GM21619 (cell line): Measurements from ENCODE around the gene PKNOX2.

ENCODE experiments used
- ATAC-seq: cut with Tn5 transposase; IDR thresholded peaks from one replicate; pipeline ENCODE4 v1.9.1; 2021; ENCODE audit not compliant: unreplicated experiment

Gene PKNOX2

DNA sequence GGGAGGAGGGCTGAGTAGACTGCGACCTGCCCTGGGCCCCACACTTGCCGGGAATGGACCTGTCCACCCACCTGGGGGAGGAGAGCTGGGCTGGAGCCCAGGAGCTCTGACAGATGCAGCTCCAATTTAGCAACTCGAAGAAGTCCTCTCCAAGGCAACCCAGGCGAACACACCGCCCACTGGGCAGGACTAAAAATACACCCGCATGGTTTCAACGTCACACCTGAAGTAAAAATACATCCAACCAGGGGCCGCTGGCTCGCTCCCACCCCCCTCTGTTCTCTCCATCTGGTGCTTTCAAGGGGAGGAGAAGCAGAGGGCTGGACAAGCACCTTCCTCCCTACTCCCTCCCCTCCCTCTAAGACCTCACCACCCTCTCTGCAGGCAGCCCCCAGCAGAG, 211.6 kb downstream of the PKNOX2 start:
- no peak for ATAC-seq

DNA sequence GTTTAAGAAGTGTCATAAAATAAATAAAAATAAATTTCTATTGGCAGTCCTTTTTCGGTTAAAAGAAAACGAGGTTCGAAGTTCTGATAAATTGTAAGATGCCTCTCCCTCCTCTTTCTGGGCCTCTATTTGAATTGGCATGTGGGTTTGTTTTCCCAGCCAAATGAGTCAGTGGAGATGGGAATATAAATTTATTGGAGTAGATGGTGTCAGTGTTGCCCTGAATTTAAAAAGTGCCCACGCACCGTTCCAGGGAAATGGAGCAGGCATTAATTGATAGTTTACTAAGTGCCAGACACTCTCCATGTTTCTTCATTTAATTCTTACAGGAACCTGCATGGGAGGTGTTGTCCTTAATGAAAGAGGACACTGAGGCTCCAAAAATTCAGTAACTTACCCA, 212.3 kb downstream of the PKNOX2 start:
- no peak for ATAC-seq

DNA sequence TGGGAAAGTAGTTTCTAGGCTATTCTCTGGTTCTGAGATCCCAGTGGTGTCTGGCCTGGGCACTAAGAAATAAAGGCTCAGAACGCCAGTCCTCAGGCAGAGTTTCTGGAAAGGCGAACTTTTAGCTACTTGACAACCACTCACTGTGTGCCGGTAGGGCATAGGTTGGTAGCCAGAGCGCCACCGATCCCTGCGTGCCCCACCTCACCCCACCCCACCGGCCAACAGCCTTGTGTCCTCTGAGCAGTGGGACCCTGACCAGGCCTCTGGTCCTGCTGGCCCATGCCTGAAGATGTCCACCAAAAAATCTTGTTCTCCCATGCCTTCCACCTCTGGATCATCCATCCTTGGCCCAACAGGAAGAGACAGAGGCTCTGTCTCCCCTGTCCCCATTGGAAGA, 213.5 kb downstream of the PKNOX2 start:
- ATAC-seq: no peak

DNA sequence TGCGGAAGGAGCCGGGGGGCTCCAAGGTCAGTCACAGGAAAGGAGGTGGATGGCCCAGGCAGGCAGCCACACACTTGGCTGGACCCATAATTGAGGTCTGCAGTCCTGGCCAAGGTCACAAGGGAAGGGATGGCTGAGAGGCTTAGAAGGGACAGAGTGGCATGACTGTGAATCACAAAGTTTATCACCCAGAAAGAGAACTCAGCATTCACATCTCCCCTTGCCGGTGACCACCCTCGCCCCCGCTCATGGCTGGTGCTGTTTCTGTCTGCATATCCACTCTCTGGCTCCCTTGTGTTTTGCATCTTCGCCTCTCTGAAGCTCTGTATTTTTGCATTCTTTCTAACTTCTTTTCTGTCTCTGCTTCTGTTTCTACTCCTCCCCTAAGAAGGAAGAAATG, 214.0 kb downstream of the PKNOX2 start:
- no peak for ATAC-seq

DNA sequence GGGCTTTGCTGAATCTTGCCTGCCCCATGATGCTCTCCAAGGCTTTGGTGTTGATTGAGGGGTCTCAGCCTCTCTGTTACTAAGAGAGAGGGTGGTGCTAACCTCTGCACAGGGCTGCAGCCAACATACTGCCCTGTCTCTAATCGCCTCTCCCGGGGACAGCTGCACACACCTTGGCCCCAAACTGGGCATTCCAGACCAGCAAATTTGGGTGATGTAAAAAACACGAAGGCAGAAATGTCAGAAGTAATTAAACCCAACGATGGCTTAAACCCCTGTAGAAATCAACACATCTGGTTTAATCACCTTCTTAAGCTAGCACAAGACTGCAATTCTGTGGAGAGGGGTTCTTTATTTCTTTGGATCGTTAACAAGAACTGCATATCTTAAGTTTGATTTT, 215.0 kb downstream of the PKNOX2 start:
- no peak for ATAC-seq

DNA sequence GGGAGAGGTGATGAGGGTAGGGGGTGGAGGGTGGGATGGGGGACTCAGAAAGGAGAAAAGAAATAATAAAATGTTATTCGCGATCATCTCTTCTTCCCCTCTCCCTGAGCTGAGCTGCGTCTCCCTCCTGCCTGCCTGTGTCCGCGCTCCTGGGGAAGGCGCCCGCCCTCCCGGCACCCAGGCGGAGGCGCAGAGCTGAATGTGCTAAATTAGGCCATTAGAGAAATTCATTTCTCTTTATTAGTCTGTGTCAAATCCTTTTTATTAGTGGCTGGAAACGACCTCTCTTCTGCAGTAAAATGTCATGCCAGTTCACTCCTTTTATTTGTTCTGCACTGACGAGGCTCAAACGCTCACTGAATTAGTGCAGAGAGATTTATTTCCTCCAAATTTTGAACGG, 215.4 kb downstream of the PKNOX2 start:
- ATAC-seq: no peak

DNA sequence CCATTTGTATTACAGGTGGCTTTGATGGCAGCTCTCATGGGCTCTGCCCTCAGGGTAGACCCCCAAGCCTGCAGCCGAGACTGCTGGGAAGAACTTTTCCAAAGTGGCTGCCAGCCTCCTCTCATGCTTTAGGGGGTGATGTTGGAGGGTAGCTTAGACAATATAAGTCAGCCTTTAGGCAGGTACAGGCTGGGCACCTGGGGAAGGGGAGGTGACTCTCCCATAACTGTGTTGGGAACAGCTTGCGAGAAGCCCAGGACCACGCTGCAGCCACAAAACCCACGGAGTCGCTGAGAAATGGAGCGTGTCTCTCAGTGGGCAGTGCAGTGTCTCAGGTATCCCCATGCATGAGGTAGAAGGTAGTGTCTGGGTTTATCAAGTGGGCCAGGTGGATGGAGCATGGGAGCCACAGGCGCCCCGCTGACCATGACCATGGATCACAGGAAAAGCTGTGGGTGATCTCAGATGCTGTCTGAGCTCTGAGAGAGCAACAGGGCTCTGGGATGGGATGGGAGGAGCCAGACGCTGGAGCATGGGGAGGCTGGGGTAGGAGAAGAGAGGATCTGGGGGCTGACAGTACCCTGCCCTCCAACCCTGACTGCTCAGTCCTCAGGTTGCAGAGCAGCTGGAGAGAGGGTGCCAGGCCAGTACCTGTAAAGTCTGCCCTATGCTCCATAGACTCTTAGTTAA, 216.3 kb downstream of the PKNOX2 start:
- ATAC-seq: no peak

DNA sequence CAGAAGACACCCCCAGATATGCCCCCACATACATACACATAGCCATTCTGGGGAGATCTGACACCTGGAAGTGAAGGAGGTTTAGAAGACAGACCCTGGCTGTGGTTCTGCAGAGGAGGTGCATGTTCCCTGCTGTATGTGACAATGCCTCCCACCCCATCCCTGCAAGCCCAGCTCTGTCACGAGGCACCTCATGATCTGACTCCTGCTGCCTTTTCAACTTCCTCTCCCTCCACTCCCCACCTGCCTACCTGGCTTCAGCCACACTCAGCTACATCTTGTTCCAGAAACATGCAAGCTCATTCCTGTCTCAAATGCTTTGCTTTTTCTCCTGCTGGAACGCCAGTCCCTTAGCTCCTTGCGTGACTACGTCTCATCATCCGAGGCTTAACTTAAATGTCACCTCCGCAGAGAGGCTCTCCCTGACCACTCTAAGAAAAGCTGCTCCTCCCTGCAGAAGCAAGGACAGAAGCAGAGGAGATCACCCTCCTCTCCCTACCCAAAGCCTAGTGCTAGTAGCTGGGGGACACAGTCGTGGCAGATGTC, 217.0 kb downstream of the PKNOX2 start:
- no peak for ATAC-seq

DNA sequence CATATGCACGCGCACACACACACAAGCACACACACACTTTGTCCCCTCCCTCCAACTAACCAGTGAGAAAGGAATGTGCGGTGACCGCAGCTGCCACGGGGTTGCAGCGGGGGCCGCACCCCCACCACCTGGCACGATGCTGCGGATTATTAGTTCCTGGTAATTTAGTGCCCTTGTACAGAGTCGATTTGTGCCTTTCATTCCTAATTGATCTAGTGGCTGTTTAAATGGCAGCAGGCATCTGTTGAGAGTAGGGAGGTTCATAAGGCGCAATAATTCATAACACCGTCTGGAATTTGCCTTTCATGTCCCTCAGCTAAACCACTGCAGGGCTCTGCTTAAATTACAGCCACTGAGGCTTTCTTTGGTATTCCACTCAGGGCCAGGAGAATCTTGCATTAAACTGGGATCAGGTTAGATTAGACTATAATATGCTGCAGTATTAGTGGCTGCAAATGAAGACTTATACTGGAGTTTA, 217.8 kb downstream of the PKNOX2 start:
- no peak for ATAC-seq

DNA sequence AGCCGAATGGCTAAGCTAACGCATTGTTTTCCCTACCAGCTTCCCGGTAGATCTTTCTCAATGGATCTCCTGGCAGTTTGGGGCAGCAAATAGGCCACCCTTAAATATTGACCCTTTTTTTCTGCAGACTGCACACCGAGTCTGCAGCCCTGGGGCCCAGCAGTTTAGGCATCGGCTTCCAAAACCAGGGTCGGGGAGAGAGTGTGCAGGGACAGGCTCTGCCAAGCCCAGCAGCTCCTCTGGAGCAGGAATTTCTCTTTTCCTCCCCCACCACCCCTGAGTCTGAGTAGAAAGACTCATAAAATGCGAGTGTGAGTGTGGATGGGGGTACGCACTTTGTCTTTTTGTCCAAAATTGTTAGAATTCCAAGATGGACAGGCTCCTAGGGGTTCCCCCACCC, 218.3 kb downstream of the PKNOX2 start:
- ATAC-seq: no peak

DNA sequence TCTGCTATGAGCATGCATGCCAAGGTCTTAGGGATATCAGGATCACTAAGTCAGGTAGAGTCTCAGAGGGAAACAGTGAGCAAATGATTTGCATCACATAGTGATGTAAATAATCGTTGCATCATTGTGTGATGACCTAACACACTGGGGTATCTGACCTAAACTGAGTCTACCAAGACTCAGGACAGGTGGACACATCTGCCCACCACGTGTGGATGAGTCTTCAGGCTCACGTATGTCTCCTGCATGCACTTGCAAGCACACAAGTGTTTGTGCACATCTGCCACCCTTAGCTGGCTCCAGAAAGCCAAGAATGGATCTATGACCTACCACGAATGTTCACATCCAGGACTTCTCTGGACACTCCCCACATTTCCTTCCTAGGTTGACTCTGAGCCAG, 220.3 kb downstream of the PKNOX2 start:
- ATAC-seq: no peak

DNA sequence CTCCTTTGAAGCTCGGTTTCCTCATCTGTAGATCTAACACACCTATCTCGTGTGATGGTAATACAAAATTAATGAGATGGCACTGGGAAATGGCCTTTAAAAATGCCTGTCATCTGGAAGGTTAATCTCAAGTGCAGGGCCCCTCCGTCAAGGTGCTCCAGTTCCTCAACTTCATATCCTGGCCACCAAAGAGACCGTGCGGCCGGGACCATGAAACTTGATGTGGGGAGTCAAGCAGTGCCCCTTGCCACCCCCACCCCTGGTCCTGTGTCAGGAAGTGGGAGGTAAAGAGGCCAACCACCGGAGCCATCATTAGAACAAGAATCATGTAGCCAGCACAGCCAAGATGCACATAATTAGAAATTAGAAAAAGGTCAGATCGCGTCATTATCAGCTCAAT, 223.3 kb downstream of the PKNOX2 start:
- no peak for ATAC-seq

DNA sequence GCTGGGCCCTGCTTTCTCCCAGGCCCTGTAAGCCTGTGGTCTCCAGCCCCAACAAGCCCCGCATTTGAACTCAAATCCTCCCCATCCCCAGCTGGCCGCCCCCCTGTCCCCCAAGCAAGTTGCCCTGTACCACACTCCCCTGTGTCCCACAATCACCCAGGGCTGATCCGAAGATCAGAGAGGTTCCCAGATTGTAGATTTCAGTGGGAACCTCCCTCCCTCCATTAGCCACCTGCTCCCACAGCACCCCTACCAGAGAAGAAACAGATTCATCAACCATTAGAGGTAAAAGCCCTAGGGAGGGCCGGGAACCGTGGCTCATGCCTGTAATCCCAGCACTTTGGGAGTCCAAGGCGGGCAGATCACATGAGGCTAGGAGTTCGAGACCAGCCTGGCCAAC, 224.1 kb downstream of the PKNOX2 start:
- no peak for ATAC-seq

DNA sequence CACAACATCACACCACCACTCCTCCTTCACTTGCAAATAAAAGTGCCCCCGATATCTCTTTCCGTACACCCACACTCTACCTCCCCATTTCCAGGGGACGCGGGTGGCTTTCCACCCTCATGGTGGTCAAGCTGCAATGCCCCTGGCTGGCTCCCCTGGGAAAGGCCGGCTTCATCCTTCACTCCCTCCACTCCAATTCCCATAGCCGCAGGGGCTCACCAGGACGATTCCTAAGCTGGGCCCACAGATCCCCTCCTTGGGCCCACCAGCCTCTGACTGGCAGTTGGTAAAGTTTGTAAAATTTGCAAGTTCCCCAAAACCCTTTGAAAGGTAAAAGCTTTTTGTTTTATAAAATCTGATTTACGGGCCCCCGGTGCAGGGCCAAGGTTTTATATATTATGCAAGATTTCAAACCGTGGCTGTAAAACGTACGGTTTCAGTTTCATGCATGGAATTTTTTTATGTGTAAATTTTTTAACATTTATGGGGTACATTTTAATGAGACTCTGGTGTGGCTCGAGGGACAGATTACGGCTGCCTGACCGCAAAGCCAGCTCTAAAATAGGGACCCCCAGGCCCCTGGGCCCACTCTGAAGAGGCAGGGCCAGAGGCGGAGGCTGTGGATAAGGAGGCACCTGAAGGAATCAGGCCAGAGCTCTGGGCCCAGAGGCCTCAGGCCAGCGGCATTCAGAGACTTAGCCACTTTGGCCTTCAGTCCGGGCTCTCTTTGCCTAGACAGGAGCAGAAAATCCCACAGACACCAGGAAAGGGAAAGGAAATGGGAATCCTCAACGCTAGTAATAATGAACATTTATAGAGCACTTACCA, 225.0 kb downstream of the PKNOX2 start:
- ATAC-seq: no peak

DNA sequence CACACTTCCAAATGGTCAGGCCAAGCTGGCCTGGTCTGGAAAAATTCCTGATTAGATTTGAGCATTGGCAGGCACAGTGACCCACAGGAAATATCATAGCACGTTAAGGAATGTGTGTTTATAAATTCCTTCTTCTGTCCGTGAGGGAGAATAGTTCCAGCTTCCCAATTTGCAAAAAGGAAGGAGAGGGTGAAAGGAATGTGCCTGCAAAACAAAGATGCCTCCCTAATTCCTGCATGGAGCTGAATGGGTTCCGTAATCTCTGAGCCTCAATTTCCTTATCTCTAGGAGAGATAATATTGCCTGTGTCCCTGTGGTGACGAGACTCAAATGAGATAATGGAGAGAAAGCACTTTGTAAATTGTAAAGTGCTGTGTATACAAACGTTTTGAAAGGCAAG, 226.4 kb downstream of the PKNOX2 start:
- no peak for ATAC-seq

DNA sequence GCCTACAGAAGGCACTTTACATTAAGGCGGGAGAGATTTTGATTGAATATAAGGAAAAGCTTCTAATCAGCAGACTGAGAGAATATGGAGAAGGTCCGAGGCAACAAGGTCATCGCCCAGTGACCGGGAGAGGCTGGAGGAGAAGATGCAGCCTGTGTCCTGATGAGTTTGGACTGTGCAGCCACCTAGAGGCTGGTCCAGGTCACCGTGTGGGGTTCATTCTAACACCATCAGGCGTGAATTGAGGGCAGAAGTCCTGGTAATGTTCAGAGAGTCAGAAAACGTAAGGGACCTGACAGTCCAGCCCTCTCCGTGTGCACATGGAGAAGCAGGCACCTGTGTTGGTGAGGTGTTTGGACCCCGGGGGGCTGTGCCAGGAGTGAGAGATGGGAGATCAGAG, 228.8 kb downstream of the PKNOX2 start:
- no peak for ATAC-seq

DNA sequence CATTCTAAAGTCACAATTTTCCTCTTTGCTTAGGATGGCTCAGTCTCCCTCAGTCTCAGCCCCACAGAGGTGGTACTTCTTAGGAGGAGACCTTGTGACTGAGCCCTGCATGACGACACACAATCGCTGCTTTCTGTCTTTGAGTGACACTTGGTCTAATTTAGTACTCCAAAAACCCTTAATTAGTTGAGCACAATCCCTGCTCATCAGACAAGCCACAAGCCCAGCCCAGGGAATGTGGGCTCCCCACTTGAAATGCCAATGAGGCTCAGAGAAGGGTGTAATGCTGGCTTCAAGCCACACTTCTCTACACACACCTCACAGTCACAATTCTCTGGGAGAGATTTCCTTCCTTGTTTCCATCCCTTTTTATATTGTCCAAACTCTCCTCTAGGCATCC, 229.7 kb downstream of the PKNOX2 start:
- ATAC-seq: no peak

DNA sequence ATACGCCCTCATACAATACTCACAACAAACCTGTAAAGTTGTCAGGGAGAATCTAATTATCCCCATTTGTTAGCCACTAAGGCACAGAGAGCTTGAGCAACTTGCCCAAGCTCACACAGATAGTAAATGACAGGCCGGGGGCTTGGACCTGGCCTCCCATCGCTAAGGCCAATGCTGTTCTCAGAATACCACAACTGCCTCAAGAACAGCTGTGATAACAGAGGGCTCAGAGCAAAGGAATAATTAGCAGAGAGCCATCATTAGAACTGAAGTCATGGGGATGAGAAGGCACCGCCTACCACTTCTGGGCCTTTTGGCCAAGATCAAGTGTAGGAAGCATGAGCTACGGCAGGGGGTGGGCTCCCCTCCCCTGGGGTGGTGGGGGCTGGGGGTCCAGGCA, 232.9 kb downstream of the PKNOX2 start:
- ATAC-seq: no peak

DNA sequence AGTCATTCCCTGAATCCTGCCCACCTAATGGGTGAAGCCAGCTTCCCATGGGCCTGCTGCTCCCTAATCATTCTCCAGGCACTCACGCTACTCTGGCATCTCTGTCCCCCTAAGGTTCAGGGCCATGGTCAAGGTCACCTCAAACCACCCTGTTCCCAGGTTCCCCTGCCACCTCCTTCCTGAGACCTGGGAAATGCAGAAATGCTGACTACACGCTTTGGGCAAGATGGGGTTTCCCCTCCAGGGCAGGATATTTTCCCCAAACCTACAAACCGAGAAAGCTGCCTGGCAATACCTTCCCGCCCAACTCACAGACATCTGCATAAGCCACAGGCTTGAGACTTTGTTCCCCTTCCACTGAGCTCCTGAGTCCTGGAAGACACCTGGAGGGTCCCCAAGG, 233.9 kb downstream of the PKNOX2 start:
- no peak for ATAC-seq

DNA sequence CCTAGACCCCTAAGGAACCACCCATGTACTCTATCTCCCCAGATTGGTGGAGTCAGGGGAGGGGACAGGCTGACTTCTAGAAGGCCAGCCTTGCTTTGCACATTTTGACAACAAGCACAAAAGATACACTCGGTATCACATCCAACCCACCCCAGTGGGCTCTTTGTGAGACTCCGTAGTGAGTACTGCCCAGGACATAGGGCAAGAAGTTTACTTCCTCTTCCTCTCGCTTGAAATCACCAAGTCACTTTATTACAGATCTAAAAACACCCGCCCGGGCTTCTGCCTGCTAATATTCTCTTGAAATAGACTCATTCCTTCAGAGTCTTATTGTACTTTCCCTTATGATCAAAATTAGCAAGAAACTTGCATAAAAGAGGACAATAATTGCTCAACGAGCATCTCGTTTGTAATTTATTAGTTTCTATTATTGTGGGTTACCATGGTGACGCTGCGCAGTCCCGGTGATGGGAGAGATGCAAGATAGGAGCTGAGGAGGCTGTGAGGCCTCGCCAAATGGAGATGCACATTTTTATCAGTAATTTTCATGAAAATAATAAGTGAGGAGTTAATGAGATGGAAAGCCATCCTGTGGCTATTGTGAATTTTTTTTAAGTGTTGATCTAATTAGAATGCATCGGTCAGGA, 234.6 kb downstream of the PKNOX2 start:
- ATAC-seq: no peak

DNA sequence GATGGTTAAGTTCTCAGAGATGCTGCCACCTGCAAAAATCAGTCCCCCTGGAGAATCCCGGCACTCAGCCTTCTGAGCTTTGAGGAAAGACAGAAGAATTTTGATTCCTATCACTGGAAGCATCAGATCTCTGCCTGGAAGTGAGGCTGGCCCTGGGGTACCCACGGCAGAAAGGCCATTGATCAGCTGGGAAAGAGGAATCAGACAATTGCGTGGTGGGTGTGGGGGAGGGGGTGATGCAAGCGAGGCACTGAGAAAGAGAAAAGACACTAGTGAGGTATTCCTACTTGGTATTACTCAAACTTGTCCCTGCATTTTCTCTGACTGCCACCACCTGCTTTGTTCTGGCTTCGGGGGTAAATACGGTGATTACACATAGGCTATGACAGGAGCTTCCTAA, 235.4 kb downstream of the PKNOX2 start:
- ATAC-seq: no peak

DNA sequence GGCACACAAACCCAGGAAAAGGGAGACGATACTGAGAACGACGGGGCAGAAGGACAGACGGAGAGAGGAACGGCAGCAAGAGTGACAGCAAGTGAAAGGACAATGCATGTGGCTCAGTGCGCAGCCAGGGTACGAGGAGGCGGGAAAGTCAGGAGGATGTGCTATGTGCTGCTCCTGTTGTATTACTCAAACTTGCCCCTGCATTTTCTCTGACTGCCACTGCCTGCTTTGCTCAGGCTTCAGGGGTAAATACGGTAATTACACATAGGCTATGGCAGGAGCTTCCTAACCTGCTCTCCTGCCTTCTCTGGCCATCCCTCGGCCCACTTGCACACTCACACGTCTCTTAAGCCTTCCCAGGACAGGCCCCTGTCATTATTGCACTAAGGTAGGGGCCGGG, 236.7 kb downstream of the PKNOX2 start:
- ATAC-seq: no peak
